Osteoblast (primary cell): ENCODE results near the gene AP2B1. TPM values are rescaled to one million over a fixed set of nuclear protein-coding genes. Genes with fewer than 3 reads are reported as not detected.

Experiments used
- DNase-seq: peaks from one replicate; pipeline ENCODE4 v3.0.0; 2011; ENCODE audit warnings: low spot score, mixed read lengths; ENCODE audit not compliant: insufficient read length; ENCODE audit errors: missing footprints
- H2AFZ ChIP-seq: 2 replicates; pipeline ENCODE4 v1.6.0; 2011; ENCODE audit warnings: mild to moderate bottlenecking, low read length
- H3K27ac ChIP-seq: 2 replicates; pipeline ENCODE4 v1.5.1; 2011; ENCODE audit warnings: mild to moderate bottlenecking, low read depth, low read length, moderate library complexity
- H3K27me3 ChIP-seq: 2 replicates; pipeline ENCODE4 v1.6.0; 2012; ENCODE audit warnings: mild to moderate bottlenecking, control low read depth, inconsistent platforms, low read length, moderate library complexity; ENCODE audit not compliant: insufficient read depth
- H3K36me3 ChIP-seq: 2 replicates; pipeline ENCODE4 v1.5.1; 2011; ENCODE audit warnings: mild to moderate bottlenecking, low read length, control low read depth, moderate library complexity; ENCODE audit not compliant: insufficient read depth
- H3K4me1 ChIP-seq: 2 replicates; pipeline ENCODE4 v1.5.1; 2011; ENCODE audit warnings: mild to moderate bottlenecking, low read length, control low read depth, moderate library complexity; ENCODE audit not compliant: insufficient read depth
- H3K4me2 ChIP-seq: 2 replicates; pipeline ENCODE4 v1.6.0; 2011; ENCODE audit warnings: mild to moderate bottlenecking, low read length; ENCODE audit not compliant: insufficient read depth
- H3K4me3 ChIP-seq: fragments of 200-600 bp; sonication (generic); 3 replicates; pipeline ENCODE4 v1.5.1; 2012; ENCODE audit warnings: mild to moderate bottlenecking, low read length, inconsistent platforms; ENCODE audit not compliant: insufficient read depth
- H3K79me2 ChIP-seq: 2 replicates; pipeline ENCODE4 v1.6.0; 2012; ENCODE audit warnings: mild to moderate bottlenecking, low read length, control low read depth, inconsistent platforms; ENCODE audit not compliant: insufficient read depth
- H3K9me3 ChIP-seq: 2 replicates; pipeline ENCODE4 v1.5.1; 2011; ENCODE audit warnings: low read depth, low read length, control low read depth
- H4K20me1 ChIP-seq: 2 replicates; pipeline ENCODE4 v1.6.0; 2012; ENCODE audit warnings: mild to moderate bottlenecking, low read length, control low read depth; ENCODE audit not compliant: insufficient read depth
- CTCF ChIP-seq: IDR thresholded peaks from 2 replicates; pipeline ENCODE4 v1.5.1; 2011; ENCODE audit warnings: mild to moderate bottlenecking, low read depth, low read length, moderate library complexity; ENCODE audit errors: extremely low read depth
- total RNA-seq: library from RNA; depleted of rRNA; stranded (reverse); fragments of >200 nt; gene quantifications from 2 replicates; pipeline ENCODE4 v1.2.3, GENCODE V29; 2012

Gene AP2B1
- total RNA-seq, 1 donor: 84.0 TPM

GRCh38 chr17:35723735-35724134 lies 136.6 kb downstream of the AP2B1 start:
- peaks cover 17% of the 10 kb centered on the region for H3K36me3 ChIP-seq
- H3K9me3 ChIP-seq: no peaks in the 10 kb centered on the region
- no peak overlapping the region for H3K4me2 ChIP-seq
- no peak for DNase-seq
- no peaks in the 10 kb centered on the region for H4K20me1 ChIP-seq
- no peaks in the 10 kb centered on the region for H3K27me3 ChIP-seq
- H3K27ac ChIP-seq: no peak overlapping the region
- no peak overlapping the region for H3K4me3 ChIP-seq
- H2AFZ ChIP-seq: no peak overlapping the region
- no peaks in the 10 kb centered on the region for H3K79me2 ChIP-seq
- no peak for TF ChIP-seq CTCF
- peaks cover 24% of the 10 kb centered on the region for H3K4me1 ChIP-seq

GRCh38 chr17:35725058-35725457 lies 137.9 kb downstream of the AP2B1 start:
- Histone ChIP-seq H4K20me1 (no peaks in the 10 kb centered on the region), H3K36me3 (peaks cover 15% of the 10 kb centered on the region), H2AFZ (no peak overlapping the region), H3K9me3 (no peaks in the 10 kb centered on the region), H3K27me3 (no peaks in the 10 kb centered on the region), H3K79me2 (no peaks in the 10 kb centered on the region), H3K4me3 (no peak overlapping the region), H3K27ac (no peak overlapping the region), H3K4me1 (peaks cover 24% of the 10 kb centered on the region), H3K4me2 (no peak overlapping the region)
- no peak for TF ChIP-seq CTCF
- no peak for DNase-seq

- Histone ChIP-seq H4K20me1 (no peaks in the 10 kb centered on the region), H3K4me3 (no peak overlapping the region), H3K9me3 (no peaks in the 10 kb centered on the region), H3K4me1 (peaks cover 24% of the 10 kb centered on the region), H3K36me3 (peaks cover 14% of the 10 kb centered on the region), H3K79me2 (no peaks in the 10 kb centered on the region), H3K4me2 (peak overlapping the region; percentile 29), H3K27ac (peak overlapping the region; percentile 87), H2AFZ (no peak overlapping the region), H3K27me3 (no peaks in the 10 kb centered on the region)
- DNase-seq: peak; percentile 32
- TF ChIP-seq CTCF: no peak
Measured at GRCh38 chr17:35725802-35726126, 138.6 kb downstream of the AP2B1 start.

- Histone ChIP-seq H2AFZ (no peak overlapping the region), H3K27ac (peak overlapping the region; percentile 87), H3K4me1 (peaks cover 29% of the 10 kb centered on the region), H3K36me3 (peaks cover 14% of the 10 kb centered on the region), H4K20me1 (no peaks in the 10 kb centered on the region), H3K4me2 (peak overlapping the region; percentile 44), H3K9me3 (no peaks in the 10 kb centered on the region), H3K4me3 (peak overlapping the region; percentile 3), H3K27me3 (no peaks in the 10 kb centered on the region), H3K79me2 (no peaks in the 10 kb centered on the region)
- DNase-seq: peak; percentile 97
- TF ChIP-seq CTCF: no peak
Measured at GRCh38 chr17:35726127-35726952, 139.2 kb downstream of the AP2B1 start.
